Stimulated activated CD4-positive, alpha-beta T cell treated with anti-CD3 and anti-CD28 coated beads, TNF-alpha, amount 100 ng/mL, for 4 hours (primary cell): Measurements from ENCODE around the gene DDX49.

Experiments
- DNase-seq, 3 experiments: peaks; one replicate each; pipeline ENCODE4 v3.0.0-alpha.2; 2020; ENCODE audit warnings: low read depth in 3 of 3

The DDX49 gene

GRCh38 chr19:18972851-18973250, 53.3 kb downstream of the DDX49 start:
- no peak for DNase-seq

GRCh38 chr19:18975011-18975410, 55.5 kb downstream of the DDX49 start:
- DNase-seq, result no peak

GRCh38 chr19:18975869-18976268, 56.4 kb downstream of the DDX49 start:
- no peak for DNase-seq
